ENCODE results near the gene TBX1. TPM values are rescaled to one million over a fixed set of nuclear protein-coding genes. Genes with fewer than 3 reads are reported as not detected.

The TBX1 gene
- total and polyA plus RNA-seq, 2 experiments from 2014 or later = 0.07 TPM; not detected in 1

- Histone ChIP-seq H3K4me1 (ENCODE audit: insufficient read depth) (no peaks in the 10 kb centered on the region), H2AFZ (no peak overlapping the region), H3K9me2 (replicated peaks; ENCODE audit: insufficient read depth) (no peaks in the 10 kb centered on the region), H3K79me2 (no peaks in the 10 kb centered on the region), H4K20me1 (ENCODE audit: insufficient read depth, poor library complexity, severe bottlenecking) (no peaks in the 10 kb centered on the region), H3K36me3 (replicated peaks; ENCODE audit: insufficient read depth, low read depth) (no peaks in the 10 kb centered on the region), H3K27me3 (peaks cover 5% of the 10 kb centered on the region), H3K4me2 (no peak overlapping the region), H3K27ac (no peak overlapping the region), H3K9me3 (ENCODE audit: low read depth) (no peaks in the 10 kb centered on the region), H3K4me3 (no peak overlapping the region)
- DNase-seq (ENCODE audit: low spot score) = no peak
- TF ChIP-seq CTCF (IDR thresholded peaks at IDR 0.05; ENCODE audit: poor library complexity) (no peak), EZH2 (IDR thresholded peaks at IDR 0.05; ENCODE audit: borderline replicate concordance) (no peak), EZH2phosphoT487 (IDR thresholded peaks at IDR 0.05; ENCODE audit: low read depth, severe bottlenecking, unreplicated experiment) (no peak)
- 88% methylated on average over 22 of the region's 24 CpGs for WGBS (ENCODE audit: low lambda C conversion rate, missing lambda C conversion rate)
Observed at GRCh38 chr22:19745155-19746101, 15.2 kb upstream of the TBX1 start.

GRCh38 chr22:19746726-19747125, 13.9 kb upstream of the TBX1 start:
- Histone ChIP-seq H3K4me1 (ENCODE audit: insufficient read depth) (peaks cover 4% of the 10 kb centered on the region), H3K9me3 (ENCODE audit: low read depth) (no peaks in the 10 kb centered on the region), H2AFZ (no peak overlapping the region), H3K36me3 (replicated peaks; ENCODE audit: insufficient read depth, low read depth) (no peaks in the 10 kb centered on the region), H3K79me2 (no peaks in the 10 kb centered on the region), H3K4me3 (no peak overlapping the region), H3K27ac (no peak overlapping the region), H4K20me1 (ENCODE audit: insufficient read depth, poor library complexity, severe bottlenecking) (no peaks in the 10 kb centered on the region), H3K4me2 (no peak overlapping the region), H3K9me2 (replicated peaks; ENCODE audit: insufficient read depth) (no peaks in the 10 kb centered on the region), H3K27me3 (peaks cover 6% of the 10 kb centered on the region)
- TF ChIP-seq CTCF (IDR thresholded peaks at IDR 0.05; ENCODE audit: poor library complexity) (no peak), EZH2 (IDR thresholded peaks at IDR 0.05; ENCODE audit: borderline replicate concordance) (no peak), EZH2phosphoT487 (IDR thresholded peaks at IDR 0.05; ENCODE audit: low read depth, severe bottlenecking, unreplicated experiment) (no peak)
- DNase-seq (ENCODE audit: low spot score) = no peak
- WGBS (ENCODE audit: low lambda C conversion rate, missing lambda C conversion rate) = 93% methylated on average over 13 of the region's 13 CpGs

- no peak for DNase-seq (ENCODE audit: low spot score)
- Histone ChIP-seq H2AFZ (no peak overlapping the region), H3K4me2 (no peak overlapping the region), H3K4me1 (ENCODE audit: insufficient read depth) (peaks cover 4% of the 10 kb centered on the region), H3K27me3 (peaks cover 14% of the 10 kb centered on the region), H4K20me1 (ENCODE audit: insufficient read depth, poor library complexity, severe bottlenecking) (no peaks in the 10 kb centered on the region), H3K9me2 (replicated peaks; ENCODE audit: insufficient read depth) (no peaks in the 10 kb centered on the region), H3K79me2 (no peaks in the 10 kb centered on the region), H3K36me3 (replicated peaks; ENCODE audit: insufficient read depth, low read depth) (no peaks in the 10 kb centered on the region), H3K9me3 (ENCODE audit: low read depth) (no peaks in the 10 kb centered on the region), H3K4me3 (no peak overlapping the region), H3K27ac (no peak overlapping the region)
- no peak for TF ChIP-seq EZH2 (IDR thresholded peaks at IDR 0.05; ENCODE audit: borderline replicate concordance)
- no peak for TF ChIP-seq EZH2phosphoT487 (IDR thresholded peaks at IDR 0.05; ENCODE audit: low read depth, severe bottlenecking, unreplicated experiment)
- no peak for TF ChIP-seq CTCF (IDR thresholded peaks at IDR 0.05; ENCODE audit: poor library complexity)
- WGBS (ENCODE audit: low lambda C conversion rate, missing lambda C conversion rate) = 86% methylated on average over 8 of the region's 12 CpGs
Observed at GRCh38 chr22:19747551-19747950, 13.0 kb upstream of the TBX1 start.

All from hepatocyte (in vitro differentiated cells).